ENCODE results near the gene RNLS.

The RNLS gene

GRCh38 chr10:88239212-88239611 is 343.9 kb downstream of the RNLS start:
- Histone ChIP-seq H3K36me3 (ENCODE audit: insufficient read depth, low read length) (peaks cover 19% of the 10 kb centered on the region), H3K9ac (ENCODE audit: low read length) (no peak overlapping the region), H3K4me2 (ENCODE audit: low read length) (no peak overlapping the region), H3K9me3 (ENCODE audit: low read length) (no peaks in the 10 kb centered on the region), H3F3A (ENCODE audit: insufficient read depth, low read length) (no peaks in the 10 kb centered on the region), H4K20me1 (ENCODE audit: insufficient read depth, low read length) (no peaks in the 10 kb centered on the region), H3K4me1 (ENCODE audit: insufficient read depth, low read length, severe bottlenecking) (no peaks in the 10 kb centered on the region), H2AFZ (ENCODE audit: low read length) (no peak overlapping the region), H3K4me3 (ENCODE audit: low read depth, low read length, poor library complexity, severe bottlenecking) (no peak overlapping the region), H3K9me2 (ENCODE audit: low read depth, low read length) (no peaks in the 10 kb centered on the region), H3K79me2 (ENCODE audit: insufficient read depth, low read length) (no peaks in the 10 kb centered on the region), H3K27ac (ENCODE audit: low read depth, low read length, poor library complexity, severe bottlenecking) (no peak overlapping the region), H3K27me3 (ENCODE audit: insufficient read depth, low read length) (no peaks in the 10 kb centered on the region)
- TF ChIP-seq CTCF (IDR thresholded peaks at IDR 0.05; ENCODE audit: low read length) (no peak), EZH2 (IDR thresholded peaks at IDR 0.05; ENCODE audit: borderline replicate concordance, low read length) (no peak)

- H4K20me1 ChIP-seq (ENCODE audit: insufficient read depth, low read length): no peaks in the 10 kb centered on the region
- no peaks in the 10 kb centered on the region for H3K79me2 ChIP-seq (ENCODE audit: insufficient read depth, low read length)
- no peaks in the 10 kb centered on the region for H3K9me2 ChIP-seq (ENCODE audit: low read depth, low read length)
- no peak overlapping the region for H3K4me2 ChIP-seq (ENCODE audit: low read length)
- H3F3A ChIP-seq (ENCODE audit: insufficient read depth, low read length): no peaks in the 10 kb centered on the region
- no peaks in the 10 kb centered on the region for H3K4me1 ChIP-seq (ENCODE audit: insufficient read depth, low read length, severe bottlenecking)
- no peak overlapping the region for H3K27ac ChIP-seq (ENCODE audit: low read depth, low read length, poor library complexity, severe bottlenecking)
- no peak for TF ChIP-seq CTCF (IDR thresholded peaks at IDR 0.05; ENCODE audit: low read length)
- TF ChIP-seq EZH2 (IDR thresholded peaks at IDR 0.05; ENCODE audit: borderline replicate concordance, low read length): no peak
- H3K9ac ChIP-seq (ENCODE audit: low read length): no peak overlapping the region
- no peaks in the 10 kb centered on the region for H3K9me3 ChIP-seq (ENCODE audit: low read length)
- H3K4me3 ChIP-seq (ENCODE audit: low read depth, low read length, poor library complexity, severe bottlenecking): no peak overlapping the region
- H3K36me3 ChIP-seq (ENCODE audit: insufficient read depth, low read length): peaks cover 23% of the 10 kb centered on the region
- no peaks in the 10 kb centered on the region for H3K27me3 ChIP-seq (ENCODE audit: insufficient read depth, low read length)
- H2AFZ ChIP-seq (ENCODE audit: low read length): no peak overlapping the region
These were observed 344.6 kb downstream of the RNLS start for GRCh38 chr10:88238615-88238914.

GRCh38 chr10:88237896-88238614 is 345.1 kb downstream of the RNLS start:
- Histone ChIP-seq H3K4me3 (ENCODE audit: low read depth, low read length, poor library complexity, severe bottlenecking) (no peak overlapping the region), H3K9me3 (ENCODE audit: low read length) (no peaks in the 10 kb centered on the region), H3K4me1 (ENCODE audit: insufficient read depth, low read length, severe bottlenecking) (no peaks in the 10 kb centered on the region), H3K79me2 (ENCODE audit: insufficient read depth, low read length) (no peaks in the 10 kb centered on the region), H3F3A (ENCODE audit: insufficient read depth, low read length) (no peaks in the 10 kb centered on the region), H3K27ac (ENCODE audit: low read depth, low read length, poor library complexity, severe bottlenecking) (no peak overlapping the region), H3K9me2 (ENCODE audit: low read depth, low read length) (no peaks in the 10 kb centered on the region), H3K27me3 (ENCODE audit: insufficient read depth, low read length) (no peaks in the 10 kb centered on the region), H3K9ac (ENCODE audit: low read length) (no peak overlapping the region), H3K4me2 (ENCODE audit: low read length) (no peak overlapping the region), H2AFZ (ENCODE audit: low read length) (no peak overlapping the region), H3K36me3 (ENCODE audit: insufficient read depth, low read length) (peaks cover 25% of the 10 kb centered on the region), H4K20me1 (ENCODE audit: insufficient read depth, low read length) (no peaks in the 10 kb centered on the region)
- TF ChIP-seq CTCF (IDR thresholded peaks at IDR 0.05; ENCODE audit: low read length): no peak
- no peak for TF ChIP-seq EZH2 (IDR thresholded peaks at IDR 0.05; ENCODE audit: borderline replicate concordance, low read length)

Data from OCI-LY1 (cell line).